Activated naive CD4-positive, alpha-beta T cell treated with anti-CD3 and anti-CD28 coated beads for 36 hours (primary cell): Measurements from ENCODE around the gene SYT2. TPM values are rescaled to one million over a fixed set of nuclear protein-coding genes. Genes with fewer than 3 reads are reported as not detected.
"Not testable (repeated sequence)": the region's sequence is repeated elsewhere in the genome, so short reads cannot be mapped to it uniquely, and the experiment has no call there.

Source experiments
- CTCF ChIA-PET: fragments of 350-600 bp; sonication (Branson Sonifier 250); formaldehyde crosslinking; loops from one replicate; lab custom pipeline; 2021; ENCODE audit warnings: antibody characterized with exemption; lab: Charles Lee
- DNase-seq: peaks from one replicate; pipeline ENCODE4 v3.0.0-alpha.2; 2020
- H3K27ac Mint-ChIP-seq: one replicate; pipeline ENCODE4 v1.8.0; 2021; ENCODE audit warnings: mild to moderate bottlenecking, mixed read lengths
- H3K27me3 Mint-ChIP-seq: one replicate; pipeline ENCODE4 v1.8.0; 2021; ENCODE audit warnings: low read depth, mixed read lengths
- H3K36me3 Mint-ChIP-seq: one replicate; pipeline ENCODE4 v1.8.0; 2021; ENCODE audit warnings: low read depth, mixed read lengths
- H3K4me1 Mint-ChIP-seq: one replicate; pipeline ENCODE4 v1.8.0; 2021; ENCODE audit warnings: low read depth, mixed read lengths
- H3K4me3 Mint-ChIP-seq: one replicate; pipeline ENCODE4 v1.8.0; 2021; ENCODE audit warnings: mild to moderate bottlenecking, moderate library complexity, mixed read lengths
- H3K9me3 Mint-ChIP-seq: one replicate; pipeline ENCODE4 v1.8.0; 2021; ENCODE audit warnings: mixed read lengths
- intact Hi-C: fragments of 100-400 bp; cut with micrococcal nuclease; formaldehyde crosslinking; loops from one replicate; pipeline ENCODE4 v1.15.1; 2023
- total RNA-seq, 2 experiments: library from RNA; stranded (reverse); gene quantifications; one replicate each; pipeline ENCODE4 v1.2.3, GENCODE V29; 2021

Gene SYT2
- total RNA-seq, 2 experiments from 2014 or later = not detected

DNA sequence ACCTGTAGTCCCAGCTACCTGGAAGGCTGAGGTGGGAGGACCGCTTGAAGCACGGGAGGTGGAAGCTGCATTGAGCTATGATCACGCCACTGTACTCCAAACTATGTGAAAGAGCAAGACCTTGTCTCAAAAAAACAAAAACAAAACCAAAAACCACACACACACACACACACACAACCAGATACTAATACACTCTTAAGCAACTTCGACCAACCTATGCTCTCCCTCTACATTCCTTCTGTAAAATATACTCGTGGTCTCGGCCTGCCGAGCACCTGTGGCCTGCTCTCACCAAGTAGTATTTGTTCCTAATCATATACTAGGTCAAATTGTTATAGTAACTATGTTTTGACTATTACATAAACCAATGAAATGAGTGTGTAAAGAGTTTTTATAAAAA lies 13.5 kb upstream of the SYT2 start:
- H3K27me3 Mint-ChIP-seq = no peaks in the 10 kb centered on the region
- no peak overlapping the region for H3K4me3 Mint-ChIP-seq
- no peaks in the 10 kb centered on the region for H3K9me3 Mint-ChIP-seq
- DNase-seq = no peak
- CTCF ChIA-PET = interaction anchor here (1.1 to 1.4 kb wide), 2 partner anchors 152 to 539 kb away, joined by 3 to 4 read pairs; no protein-coding TSS in a partner anchor
- H3K4me1 Mint-ChIP-seq = peaks cover 3% of the 10 kb centered on the region
- intact Hi-C loops = no loop called here
- no peak overlapping the region for H3K27ac Mint-ChIP-seq
- H3K36me3 Mint-ChIP-seq = peaks cover 3% of the 10 kb centered on the region

DNA sequence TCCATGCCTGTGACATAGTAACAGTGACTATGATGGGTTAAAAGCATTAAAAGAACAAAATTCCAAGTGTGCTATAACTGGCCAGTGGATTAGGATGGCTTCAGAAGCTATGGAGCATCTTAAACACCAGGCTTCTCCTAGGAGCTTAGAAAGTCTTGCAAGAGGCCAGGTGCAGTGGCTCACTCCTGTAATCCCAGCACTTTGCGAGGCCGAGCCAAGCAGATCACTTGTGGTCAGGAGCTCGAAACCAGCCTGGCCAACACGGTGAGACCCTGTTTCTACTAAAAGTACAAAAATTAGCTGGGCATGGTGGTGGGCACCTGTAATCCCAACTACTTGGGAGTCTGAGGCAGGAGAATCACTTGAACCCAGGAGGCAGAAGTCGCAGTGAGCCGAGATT lies 12.8 kb upstream of the SYT2 start:
- DNase-seq, H3K9me3 Mint-ChIP-seq, H3K4me3 Mint-ChIP-seq, H3K27ac Mint-ChIP-seq, H3K4me1 Mint-ChIP-seq, intact Hi-C loops, H3K27me3 Mint-ChIP-seq, H3K36me3 Mint-ChIP-seq: not testable (repeated sequence)
- CTCF ChIA-PET = interaction anchor here (1.4 kb wide), 1 partner anchor 538 kb away, joined by 4 read pairs; no protein-coding TSS in a partner anchor

DNA sequence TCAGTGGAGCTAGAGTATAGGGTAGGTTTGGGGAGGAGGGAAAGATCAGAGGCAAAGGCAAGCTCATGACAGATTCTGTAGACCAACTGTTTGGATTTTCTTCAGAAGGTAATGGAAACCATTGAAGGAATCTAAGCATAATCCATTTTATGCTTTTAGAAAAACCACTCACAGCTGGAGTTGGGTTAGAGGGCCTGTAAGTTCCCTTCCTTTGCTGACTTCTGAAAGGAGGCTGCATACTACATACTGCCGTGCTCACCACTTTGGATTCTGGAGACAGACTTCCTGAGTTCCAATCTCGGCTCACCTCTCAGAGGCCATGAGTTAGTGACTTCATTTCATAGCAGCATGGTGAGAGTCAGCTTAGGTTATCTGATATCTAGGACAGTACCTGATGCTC lies 6.4 kb upstream of the SYT2 start:
- CTCF ChIA-PET = interaction anchor here (1.0 to 1.1 kb wide), 2 partner anchors 24 to 527 kb away, joined by 3 to 7 read pairs; no protein-coding TSS in a partner anchor
- no peaks in the 10 kb centered on the region for H3K36me3 Mint-ChIP-seq
- peaks cover 3% of the 10 kb centered on the region for H3K4me1 Mint-ChIP-seq
- intact Hi-C loops = loop anchor here (5.0 kb wide), 1 partner anchor 254 kb away; no protein-coding TSS in a partner anchor
- no peak overlapping the region for H3K27ac Mint-ChIP-seq
- no peak overlapping the region for H3K4me3 Mint-ChIP-seq
- no peaks in the 10 kb centered on the region for H3K9me3 Mint-ChIP-seq
- no peak for DNase-seq
- H3K27me3 Mint-ChIP-seq = peaks cover 2% of the 10 kb centered on the region

- peaks cover 18% of the 10 kb centered on the region for H3K27me3 Mint-ChIP-seq
- intact Hi-C loops, H3K36me3 Mint-ChIP-seq, H3K9me3 Mint-ChIP-seq, H3K4me3 Mint-ChIP-seq, DNase-seq, H3K4me1 Mint-ChIP-seq, H3K27ac Mint-ChIP-seq: not testable (repeated sequence)
- CTCF ChIA-PET = interaction anchor here (0.6 kb wide), 2 partner anchors 197 to 259 kb away, joined by 3 to 6 read pairs; no protein-coding TSS in a partner anchor
These were observed 3.9 kb upstream of the SYT2 start for GRCh38 chr1:202714202-202714601.

- DNase-seq = no peak
- no peaks in the 10 kb centered on the region for H3K9me3 Mint-ChIP-seq
- H3K4me3 Mint-ChIP-seq = no peak overlapping the region
- peaks cover 29% of the 10 kb centered on the region for H3K27me3 Mint-ChIP-seq
- H3K27ac Mint-ChIP-seq = no peak overlapping the region
- H3K36me3 Mint-ChIP-seq = no peaks in the 10 kb centered on the region
- CTCF ChIA-PET = interaction anchor here (1.2 kb wide), 1 partner anchor 520 kb away, joined by 3 read pairs; the partner anchor contains the start of gene LGR6
- peaks cover 4% of the 10 kb centered on the region for H3K4me1 Mint-ChIP-seq
- intact Hi-C loops = no loop called here
These were observed 2.9 kb upstream of the SYT2 start for GRCh38 chr1:202713110-202713509.

GRCh38 chr1:202711949-202712635 lies 1.8 kb upstream of the SYT2 start:
- H3K36me3 Mint-ChIP-seq = no peaks in the 10 kb centered on the region
- intact Hi-C loops = no loop called here
- CTCF ChIA-PET = no interaction called here
- no peaks in the 10 kb centered on the region for H3K9me3 Mint-ChIP-seq
- H3K4me3 Mint-ChIP-seq = no peak overlapping the region
- peaks cover 36% of the 10 kb centered on the region for H3K27me3 Mint-ChIP-seq
- no peak overlapping the region for H3K27ac Mint-ChIP-seq
- H3K4me1 Mint-ChIP-seq = peaks cover 4% of the 10 kb centered on the region
- DNase-seq = no peak

DNA sequence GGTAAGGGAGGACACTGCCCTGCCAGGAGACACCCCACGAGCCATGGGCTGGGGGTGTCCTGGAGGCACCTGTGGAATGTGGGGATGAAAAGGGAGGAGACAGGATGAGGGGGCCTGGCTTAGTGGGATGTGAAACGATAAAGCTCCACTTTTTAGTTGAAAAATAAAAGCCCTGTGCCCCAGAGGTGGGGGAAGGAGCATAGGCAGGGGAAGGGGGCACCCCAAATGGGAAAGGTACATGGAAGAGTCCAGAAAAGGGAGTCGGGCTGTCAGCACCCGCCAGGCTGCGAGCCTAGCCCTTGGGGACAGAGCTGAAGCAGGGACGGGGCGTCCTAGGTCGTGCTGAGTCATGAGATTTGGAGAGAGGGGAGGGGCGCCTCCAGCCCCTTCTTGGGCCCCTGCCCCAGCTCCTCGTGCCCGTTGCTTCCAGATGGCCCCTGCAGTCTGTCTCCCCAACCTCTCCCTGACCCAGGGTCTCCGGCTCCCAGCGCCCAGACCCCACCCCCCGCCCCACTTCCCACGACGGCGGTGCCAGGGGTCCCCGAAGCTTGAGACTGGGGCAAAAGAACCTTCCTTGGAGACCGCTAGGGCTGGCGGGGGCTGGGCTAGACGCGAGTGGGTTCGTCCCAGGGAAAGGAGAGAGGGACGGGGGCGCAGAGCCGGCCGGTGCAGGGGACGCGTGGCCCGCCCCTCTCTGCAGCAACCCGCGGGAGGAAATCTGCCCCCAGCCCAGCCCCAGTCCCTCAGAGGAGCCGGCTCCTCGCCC lies 795 bp downstream of the SYT2 start:
- Mint-ChIP-seq H3K9me3 (no peaks in the 10 kb centered on the region), H3K4me3 (no peak overlapping the region), H3K4me1 (peaks cover 4% of the 10 kb centered on the region), H3K27me3 (peaks cover 51% of the 10 kb centered on the region), H3K36me3 (no peaks in the 10 kb centered on the region), H3K27ac (no peak overlapping the region)
- CTCF ChIA-PET = no interaction called here
- intact Hi-C loops = no loop called here
- DNase-seq = no peak

- no peak overlapping the region for H3K4me3 Mint-ChIP-seq
- no peak overlapping the region for H3K27ac Mint-ChIP-seq
- intact Hi-C loops = no loop called here
- DNase-seq = no peak
- no peaks in the 10 kb centered on the region for H3K9me3 Mint-ChIP-seq
- no peaks in the 10 kb centered on the region for H3K36me3 Mint-ChIP-seq
- H3K27me3 Mint-ChIP-seq = peaks cover 55% of the 10 kb centered on the region
- CTCF ChIA-PET = interaction anchor here (0.8 kb wide), 1 partner anchor 137 kb away, joined by 10 read pairs; no protein-coding TSS in a partner anchor
- H3K4me1 Mint-ChIP-seq = peaks cover 4% of the 10 kb centered on the region
These were observed 1.6 kb downstream of the SYT2 start for GRCh38 chr1:202708456-202709275.

GRCh38 chr1:202706851-202707250 lies 3.4 kb downstream of the SYT2 start:
- CTCF ChIA-PET = interaction anchor here (0.6 to 1.1 kb wide), 2 partner anchors 13 to 1330 kb away, joined by 3 read pairs; no protein-coding TSS in a partner anchor
- H3K4me1 Mint-ChIP-seq = peaks cover 4% of the 10 kb centered on the region
- no peak overlapping the region for H3K27ac Mint-ChIP-seq
- H3K9me3 Mint-ChIP-seq = no peaks in the 10 kb centered on the region
- intact Hi-C loops = no loop called here
- H3K27me3 Mint-ChIP-seq = peaks cover 60% of the 10 kb centered on the region
- no peaks in the 10 kb centered on the region for H3K36me3 Mint-ChIP-seq
- DNase-seq = no peak
- H3K4me3 Mint-ChIP-seq = no peak overlapping the region

DNA sequence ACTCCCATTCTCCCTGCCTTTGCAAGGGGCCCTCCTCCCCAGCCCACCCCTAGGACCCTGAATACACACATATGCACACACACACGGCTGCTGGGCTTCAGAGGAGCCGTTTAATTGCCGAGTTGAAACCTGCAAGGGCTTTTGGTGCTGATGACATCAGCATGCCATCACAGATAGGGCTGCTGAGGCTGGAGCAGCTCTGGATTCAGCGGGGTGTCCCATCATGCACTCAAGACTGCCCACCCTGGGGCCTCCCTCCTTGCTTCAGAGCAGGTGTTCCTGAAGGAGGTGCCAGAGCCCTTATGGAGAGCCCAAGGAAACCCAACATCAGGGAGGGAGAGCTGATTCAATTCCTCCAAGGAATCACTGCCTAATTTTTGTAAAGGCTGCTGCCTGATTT lies 5.7 kb downstream of the SYT2 start:
- intact Hi-C loops = no loop called here
- H3K9me3 Mint-ChIP-seq = no peaks in the 10 kb centered on the region
- no peak overlapping the region for H3K27ac Mint-ChIP-seq
- no peak overlapping the region for H3K4me3 Mint-ChIP-seq
- H3K4me1 Mint-ChIP-seq = peaks cover 4% of the 10 kb centered on the region
- no peaks in the 10 kb centered on the region for H3K36me3 Mint-ChIP-seq
- no peak for DNase-seq
- peaks cover 46% of the 10 kb centered on the region for H3K27me3 Mint-ChIP-seq
- CTCF ChIA-PET = no interaction called here

DNA sequence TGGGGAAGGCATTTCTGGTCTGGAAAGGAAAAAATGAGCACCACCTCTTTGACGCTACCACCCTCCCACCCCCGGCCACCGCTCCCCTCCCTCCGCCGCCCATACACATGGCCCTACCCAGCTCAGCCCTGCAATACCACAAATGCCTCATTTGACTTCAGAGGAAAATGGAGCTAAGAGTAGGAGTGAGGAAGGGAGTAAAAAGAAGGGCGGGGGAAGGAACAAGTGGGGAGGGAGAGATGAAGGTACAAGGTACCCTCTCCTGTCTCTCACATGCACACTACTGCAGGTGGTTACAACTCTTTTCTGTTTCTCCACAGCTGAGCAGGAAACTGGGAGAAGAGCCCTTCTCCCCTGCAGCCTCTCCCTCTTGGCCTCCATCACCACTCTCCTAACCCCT lies 7.1 kb downstream of the SYT2 start:
- CTCF ChIA-PET = no interaction called here
- H3K27ac Mint-ChIP-seq = no peak overlapping the region
- no peaks in the 10 kb centered on the region for H3K4me1 Mint-ChIP-seq
- peaks cover 36% of the 10 kb centered on the region for H3K27me3 Mint-ChIP-seq
- no peak for DNase-seq
- no peaks in the 10 kb centered on the region for H3K9me3 Mint-ChIP-seq
- no peaks in the 10 kb centered on the region for H3K36me3 Mint-ChIP-seq
- intact Hi-C loops = no loop called here
- no peak overlapping the region for H3K4me3 Mint-ChIP-seq

DNA sequence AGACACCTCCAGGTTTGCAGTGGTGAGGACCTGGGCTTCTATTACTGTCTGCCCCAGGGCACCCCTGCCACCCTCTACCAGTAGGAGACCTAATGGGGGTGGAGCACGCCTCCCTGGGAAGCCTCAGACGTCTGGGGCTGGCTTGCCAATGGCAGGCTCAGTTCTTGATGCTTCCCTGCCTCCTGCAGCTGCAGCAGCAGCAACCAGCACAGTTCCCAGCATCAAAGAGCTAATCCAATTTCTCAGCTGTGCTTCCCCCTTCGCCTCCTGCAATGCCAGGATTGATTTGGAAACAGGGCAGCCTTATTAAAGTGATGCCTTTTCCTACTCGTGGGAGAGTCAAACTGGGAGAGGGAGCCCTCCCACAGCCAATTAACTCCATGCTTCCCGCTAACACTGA lies 8.2 kb downstream of the SYT2 start:
- intact Hi-C loops = no loop called here
- CTCF ChIA-PET = interaction anchor here (0.9 kb wide), 1 partner anchor 9 kb away, joined by 3 read pairs; no protein-coding TSS in a partner anchor
- Mint-ChIP-seq H3K4me1 (no peaks in the 10 kb centered on the region), H3K27ac (no peak overlapping the region), H3K36me3 (no peaks in the 10 kb centered on the region), H3K27me3 (peaks cover 30% of the 10 kb centered on the region), H3K9me3 (no peaks in the 10 kb centered on the region), H3K4me3 (no peak overlapping the region)
- no peak for DNase-seq
